Measurements from ENCODE around the gene VAV1.
"Not testable (repeated sequence)": the region's sequence is repeated elsewhere in the genome, so short reads cannot be mapped to it uniquely, and the experiment has no call there.

VAV1 gene

GRCh38 chr19:6829829-6830228 is 57.3 kb downstream of the VAV1 start:
- H3K4me1 ChIP-seq (ENCODE audit: insufficient read depth, low read length); H3K9me3 ChIP-seq (ENCODE audit: low read length); H3K4me3 ChIP-seq (ENCODE audit: low read length); H2AFZ ChIP-seq (ENCODE audit: low read depth, low read length); H3K27me3 ChIP-seq (ENCODE audit: insufficient read depth, low read length); H3K36me3 ChIP-seq (ENCODE audit: insufficient read depth, low read length): not testable (repeated sequence)

DNA sequence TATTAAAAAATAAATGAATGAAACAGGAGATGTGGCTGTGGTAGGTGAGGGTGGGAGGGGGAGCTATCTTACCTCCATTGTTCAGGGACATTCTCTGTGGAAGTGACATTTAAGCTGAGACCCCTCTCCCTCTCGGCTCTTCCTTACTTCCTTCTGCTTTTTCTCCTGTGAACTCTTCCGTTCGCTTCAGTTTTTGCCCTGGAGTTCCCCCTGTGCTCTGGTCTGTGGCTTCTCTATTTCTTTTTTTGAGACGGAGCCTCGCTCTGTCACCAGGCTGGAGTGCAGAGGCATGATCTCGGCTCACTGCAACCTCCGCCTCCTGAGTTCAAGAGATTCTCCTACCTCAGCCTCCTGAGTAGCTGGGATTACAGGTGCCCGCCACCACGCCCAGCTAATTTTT is 58.6 kb downstream of the VAV1 start:
- H3K9me3 ChIP-seq (ENCODE audit: low read length); H3K27me3 ChIP-seq (ENCODE audit: insufficient read depth, low read length); H3K4me3 ChIP-seq (ENCODE audit: low read length); H2AFZ ChIP-seq (ENCODE audit: low read depth, low read length); H3K4me1 ChIP-seq (ENCODE audit: insufficient read depth, low read length); H3K36me3 ChIP-seq (ENCODE audit: insufficient read depth, low read length): not testable (repeated sequence)

GRCh38 chr19:6832412-6832811 is 59.9 kb downstream of the VAV1 start:
- Histone ChIP-seq H3K4me3 (ENCODE audit: low read length) (no peak overlapping the region), H3K36me3 (ENCODE audit: insufficient read depth, low read length) (no peaks in the 10 kb centered on the region), H3K4me1 (ENCODE audit: insufficient read depth, low read length) (no peaks in the 10 kb centered on the region), H3K9me3 (ENCODE audit: low read length) (no peaks in the 10 kb centered on the region), H3K27me3 (ENCODE audit: insufficient read depth, low read length) (no peaks in the 10 kb centered on the region), H2AFZ (ENCODE audit: low read depth, low read length) (no peak overlapping the region)

DNA sequence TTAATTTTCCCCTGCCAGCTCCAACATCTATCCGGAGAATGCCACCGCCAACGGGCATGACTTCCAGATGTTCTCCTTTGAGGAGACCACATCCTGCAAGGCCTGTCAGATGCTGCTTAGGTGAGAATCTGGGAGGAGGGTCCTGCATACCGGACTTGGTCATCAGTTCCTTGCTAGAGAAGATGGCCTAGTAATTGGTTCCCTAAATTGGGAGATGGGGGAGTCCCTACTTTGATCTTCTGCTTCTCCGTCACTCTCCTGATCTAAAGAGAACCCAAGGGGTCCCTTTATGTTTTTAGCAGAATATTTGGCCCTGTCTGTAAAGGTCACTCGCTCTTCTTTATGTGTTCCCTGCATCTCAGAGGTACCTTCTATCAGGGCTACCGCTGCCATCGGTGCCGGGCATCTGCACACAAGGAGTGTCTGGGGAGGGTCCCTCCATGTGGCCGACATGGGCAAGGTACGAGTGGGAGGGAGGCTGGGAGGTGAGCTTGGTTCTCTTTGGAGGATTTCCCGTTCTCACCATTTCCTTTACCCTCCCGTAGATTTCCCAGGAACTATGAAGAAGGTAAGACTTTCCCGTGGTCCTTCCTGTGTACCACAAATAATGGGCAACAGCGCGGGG is 60.8 kb downstream of the VAV1 start:
- H3K4me3 ChIP-seq (ENCODE audit: low read length) = no peak overlapping the region
- H3K4me1 ChIP-seq (ENCODE audit: insufficient read depth, low read length) = no peaks in the 10 kb centered on the region
- H3K27me3 ChIP-seq (ENCODE audit: insufficient read depth, low read length) = no peaks in the 10 kb centered on the region
- H3K9me3 ChIP-seq (ENCODE audit: low read length) = no peaks in the 10 kb centered on the region
- no peaks in the 10 kb centered on the region for H3K36me3 ChIP-seq (ENCODE audit: insufficient read depth, low read length)
- H2AFZ ChIP-seq (ENCODE audit: low read depth, low read length) = no peak overlapping the region

DNA sequence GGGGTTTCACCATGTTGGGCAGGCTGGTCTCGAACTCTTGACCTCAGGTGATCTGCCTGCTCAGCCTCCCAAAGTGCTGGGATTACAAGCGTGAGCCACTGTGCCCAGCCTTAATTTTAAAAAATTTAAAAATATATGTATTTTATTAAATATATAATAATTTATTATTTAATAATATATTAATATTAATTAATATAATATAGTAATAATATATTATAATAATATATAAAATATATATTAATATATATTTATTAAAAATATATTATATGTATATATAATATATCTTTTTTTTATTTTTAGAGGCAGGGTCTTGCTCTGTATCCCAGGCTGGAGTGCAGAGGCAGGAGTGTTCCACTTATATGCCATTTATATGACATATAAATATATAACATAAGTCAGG is 61.9 kb downstream of the VAV1 start:
- Histone ChIP-seq H3K9me3 (ENCODE audit: low read length) (no peaks in the 10 kb centered on the region), H3K27me3 (ENCODE audit: insufficient read depth, low read length) (no peaks in the 10 kb centered on the region), H2AFZ (ENCODE audit: low read depth, low read length) (no peak overlapping the region), H3K4me3 (ENCODE audit: low read length) (no peak overlapping the region), H3K36me3 (ENCODE audit: insufficient read depth, low read length) (no peaks in the 10 kb centered on the region), H3K4me1 (ENCODE audit: insufficient read depth, low read length) (no peaks in the 10 kb centered on the region)

- no peaks in the 10 kb centered on the region for H3K4me1 ChIP-seq (ENCODE audit: insufficient read depth, low read length)
- H3K4me3 ChIP-seq (ENCODE audit: low read length) = no peak overlapping the region
- H3K36me3 ChIP-seq (ENCODE audit: insufficient read depth, low read length) = no peaks in the 10 kb centered on the region
- H2AFZ ChIP-seq (ENCODE audit: low read depth, low read length) = no peak overlapping the region
- no peaks in the 10 kb centered on the region for H3K9me3 ChIP-seq (ENCODE audit: low read length)
- H3K27me3 ChIP-seq (ENCODE audit: insufficient read depth, low read length) = no peaks in the 10 kb centered on the region
These were observed 63.0 kb downstream of the VAV1 start for GRCh38 chr19:6835501-6835900.

DNA sequence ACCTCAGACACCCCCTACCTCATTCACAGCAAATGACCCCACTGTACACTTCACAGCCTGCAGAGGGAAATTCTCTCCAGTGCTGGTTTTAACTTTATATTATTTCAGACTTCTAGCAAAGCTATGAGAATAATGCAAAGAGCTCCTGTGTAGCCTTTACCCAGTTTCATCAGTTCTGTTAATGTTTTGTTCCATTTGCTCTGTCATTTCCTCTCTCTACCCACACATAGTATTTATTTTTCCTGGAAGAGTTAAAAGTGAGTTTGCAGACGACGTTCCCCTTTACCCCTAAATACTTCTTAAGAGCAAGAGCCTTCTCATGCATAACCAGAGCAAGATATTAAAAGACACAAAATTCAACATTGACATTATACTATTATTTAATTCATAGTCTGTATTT is 65.0 kb downstream of the VAV1 start:
- Histone ChIP-seq H2AFZ (ENCODE audit: low read depth, low read length) (no peak overlapping the region), H3K9me3 (ENCODE audit: low read length) (no peaks in the 10 kb centered on the region), H3K27me3 (ENCODE audit: insufficient read depth, low read length) (no peaks in the 10 kb centered on the region), H3K36me3 (ENCODE audit: insufficient read depth, low read length) (no peaks in the 10 kb centered on the region), H3K4me1 (ENCODE audit: insufficient read depth, low read length) (no peaks in the 10 kb centered on the region), H3K4me3 (ENCODE audit: low read length) (no peak overlapping the region)

DNA sequence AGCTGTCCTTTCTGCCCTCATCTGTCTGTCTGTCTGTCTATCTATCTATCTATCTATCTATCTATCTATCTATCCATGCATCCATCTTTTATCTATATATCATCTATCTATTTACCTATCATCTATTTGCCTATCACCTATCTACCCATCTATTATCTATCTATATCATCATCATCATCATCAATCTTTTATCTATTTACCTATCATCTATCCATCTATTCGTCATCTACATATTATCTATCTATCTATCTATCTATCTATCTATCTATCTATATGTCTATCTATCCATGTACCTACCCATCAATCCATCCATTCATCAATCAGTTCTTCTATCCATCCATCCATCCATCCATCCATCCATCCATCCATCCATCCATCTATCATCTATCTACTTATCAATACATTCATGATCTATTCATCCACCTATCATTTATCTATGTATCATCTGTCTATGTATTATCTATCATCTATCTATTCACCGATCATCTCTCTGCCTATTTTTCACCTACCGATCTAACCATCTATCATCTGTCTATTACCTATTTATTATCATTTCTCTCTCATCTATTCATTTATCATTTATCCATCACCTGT is 65.7 kb downstream of the VAV1 start:
- Histone ChIP-seq H3K4me1 (ENCODE audit: insufficient read depth, low read length) (no peaks in the 10 kb centered on the region), H3K4me3 (ENCODE audit: low read length) (no peak overlapping the region), H3K27me3 (ENCODE audit: insufficient read depth, low read length) (no peaks in the 10 kb centered on the region), H3K36me3 (ENCODE audit: insufficient read depth, low read length) (no peaks in the 10 kb centered on the region), H2AFZ (ENCODE audit: low read depth, low read length) (no peak overlapping the region), H3K9me3 (ENCODE audit: low read length) (no peaks in the 10 kb centered on the region)

- H3K4me1 ChIP-seq (ENCODE audit: insufficient read depth, low read length) = no peaks in the 10 kb centered on the region
- H3K4me3 ChIP-seq (ENCODE audit: low read length) = no peak overlapping the region
- H3K9me3 ChIP-seq (ENCODE audit: low read length) = no peaks in the 10 kb centered on the region
- H3K36me3 ChIP-seq (ENCODE audit: insufficient read depth, low read length) = no peaks in the 10 kb centered on the region
- no peak overlapping the region for H2AFZ ChIP-seq (ENCODE audit: low read depth, low read length)
- H3K27me3 ChIP-seq (ENCODE audit: insufficient read depth, low read length) = no peaks in the 10 kb centered on the region
These were observed 70.5 kb downstream of the VAV1 start for GRCh38 chr19:6842871-6843607.

GRCh38 chr19:6847828-6848200 is 75.3 kb downstream of the VAV1 start:
- Histone ChIP-seq H3K36me3 (ENCODE audit: insufficient read depth, low read length) (no peaks in the 10 kb centered on the region), H2AFZ (ENCODE audit: low read depth, low read length) (no peak overlapping the region), H3K4me1 (ENCODE audit: insufficient read depth, low read length) (no peaks in the 10 kb centered on the region), H3K27me3 (ENCODE audit: insufficient read depth, low read length) (no peaks in the 10 kb centered on the region), H3K4me3 (ENCODE audit: low read length) (no peak overlapping the region), H3K9me3 (ENCODE audit: low read length) (no peaks in the 10 kb centered on the region)

DNA sequence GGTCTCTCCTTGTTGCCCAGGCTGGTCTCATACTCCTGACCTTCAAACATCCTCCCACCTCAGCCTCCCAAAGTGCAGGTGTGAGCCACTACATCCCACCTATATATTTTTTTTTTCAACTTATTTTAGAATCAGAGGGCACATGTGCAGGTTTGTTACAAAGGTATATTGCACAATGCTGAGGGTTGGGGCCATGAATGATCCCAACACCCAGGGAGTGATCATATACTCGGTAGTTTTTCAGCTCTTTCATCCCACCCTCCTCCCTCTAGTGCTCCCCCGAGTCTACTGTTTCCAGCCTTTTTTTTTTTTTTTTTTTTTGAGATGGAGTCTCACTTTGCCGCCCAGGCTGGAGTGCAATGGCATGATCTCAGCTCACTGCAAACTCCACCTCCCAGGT is 76.5 kb downstream of the VAV1 start:
- Histone ChIP-seq H2AFZ (ENCODE audit: low read depth, low read length) (no peak overlapping the region), H3K4me1 (ENCODE audit: insufficient read depth, low read length) (no peaks in the 10 kb centered on the region), H3K9me3 (ENCODE audit: low read length) (no peaks in the 10 kb centered on the region), H3K36me3 (ENCODE audit: insufficient read depth, low read length) (no peaks in the 10 kb centered on the region), H3K4me3 (ENCODE audit: low read length) (no peak overlapping the region), H3K27me3 (ENCODE audit: insufficient read depth, low read length) (no peaks in the 10 kb centered on the region)

GRCh38 chr19:6849876-6850275 is 77.4 kb downstream of the VAV1 start:
- H3K9me3 ChIP-seq (ENCODE audit: low read length) = no peaks in the 10 kb centered on the region
- H3K27me3 ChIP-seq (ENCODE audit: insufficient read depth, low read length) = no peaks in the 10 kb centered on the region
- no peak overlapping the region for H2AFZ ChIP-seq (ENCODE audit: low read depth, low read length)
- no peaks in the 10 kb centered on the region for H3K36me3 ChIP-seq (ENCODE audit: insufficient read depth, low read length)
- H3K4me1 ChIP-seq (ENCODE audit: insufficient read depth, low read length) = no peaks in the 10 kb centered on the region
- no peak overlapping the region for H3K4me3 ChIP-seq (ENCODE audit: low read length)

DNA sequence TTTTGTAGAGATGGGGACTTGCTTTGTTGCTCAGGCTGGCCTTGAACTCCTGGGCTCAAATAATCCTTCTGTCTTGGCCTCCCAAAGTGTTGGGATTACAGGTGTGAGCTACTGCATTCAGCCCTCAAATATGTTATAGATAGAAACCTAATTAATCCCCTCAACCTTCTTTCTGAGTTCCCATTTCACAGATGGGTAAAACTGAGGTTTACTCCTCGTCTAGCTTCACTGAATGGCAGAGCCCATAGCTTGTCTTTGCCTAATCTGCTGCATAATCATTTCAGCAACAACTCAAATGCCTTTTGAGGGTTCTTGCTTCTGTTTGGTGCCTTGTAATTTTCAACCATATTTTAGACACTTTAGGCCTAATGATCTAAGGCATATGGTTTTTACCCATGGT is 78.9 kb downstream of the VAV1 start:
- H3K4me3 ChIP-seq (ENCODE audit: low read length) = no peak overlapping the region
- H3K27me3 ChIP-seq (ENCODE audit: insufficient read depth, low read length) = peaks cover 4% of the 10 kb centered on the region
- no peaks in the 10 kb centered on the region for H3K4me1 ChIP-seq (ENCODE audit: insufficient read depth, low read length)
- H2AFZ ChIP-seq (ENCODE audit: low read depth, low read length) = no peak overlapping the region
- no peaks in the 10 kb centered on the region for H3K36me3 ChIP-seq (ENCODE audit: insufficient read depth, low read length)
- no peaks in the 10 kb centered on the region for H3K9me3 ChIP-seq (ENCODE audit: low read length)

- H2AFZ ChIP-seq (ENCODE audit: low read depth, low read length) = no peak overlapping the region
- no peak overlapping the region for H3K4me3 ChIP-seq (ENCODE audit: low read length)
- H3K27me3 ChIP-seq (ENCODE audit: insufficient read depth, low read length) = peaks cover 4% of the 10 kb centered on the region
- H3K4me1 ChIP-seq (ENCODE audit: insufficient read depth, low read length) = no peaks in the 10 kb centered on the region
- H3K9me3 ChIP-seq (ENCODE audit: low read length) = no peaks in the 10 kb centered on the region
- H3K36me3 ChIP-seq (ENCODE audit: insufficient read depth, low read length) = no peaks in the 10 kb centered on the region
These were observed 79.5 kb downstream of the VAV1 start for GRCh38 chr19:6852001-6852400.

All from neuron (in vitro differentiated cells).